SK-N-SH (cell line): ENCODE measurements around the gene HEATR3.

ENCODE experiments used
- CHD2 ChIP-seq: fragments of 150-350 bp; IDR thresholded peaks from 2 replicates; pipeline ENCODE4 v1.6.1; 2018; ENCODE audit warnings: low read length; ENCODE audit not compliant: partially characterized antibody
- GABPA ChIP-seq: IDR thresholded peaks from 2 replicates; pipeline ENCODE4 v1.4.0; 2012; ENCODE audit warnings: low read depth, mild to moderate bottlenecking
- NRF1 ChIP-seq: IDR thresholded peaks from 2 replicates; pipeline ENCODE4 v1.6.1; 2012; ENCODE audit warnings: low read depth, mild to moderate bottlenecking, low read length
- PBX3 ChIP-seq: IDR thresholded peaks from 2 replicates; pipeline ENCODE4; 2012
- POLR2AphosphoS5 ChIP-seq: IDR thresholded peaks from 2 replicates; pipeline ENCODE4 v1.6.1; 2012; ENCODE audit warnings: low read depth, low read length
- TAF1 ChIP-seq: IDR thresholded peaks from 2 replicates; pipeline ENCODE4 v1.6.1; 2012; ENCODE audit warnings: low read depth, mild to moderate bottlenecking, low read length, moderate library complexity, borderline replicate concordance
- TEAD4 ChIP-seq: IDR thresholded peaks from 2 replicates; pipeline ENCODE4 v1.4.0; 2012; ENCODE audit warnings: mild to moderate bottlenecking, borderline replicate concordance; ENCODE audit not compliant: insufficient read depth
- USF2 ChIP-seq: fragments of 150-350 bp; IDR thresholded peaks from 2 replicates; pipeline ENCODE4 v1.6.1; 2017; ENCODE audit warnings: antibody characterized with exemption, low read length, low read depth, borderline replicate concordance
- TF ChIP-seq, protein P1 (sequence below): IDR thresholded peaks from 2 replicates; pipeline ENCODE4 v1.4.0; 2012; ENCODE audit warnings: low read depth, borderline replicate concordance
- TF ChIP-seq, protein P2 (sequence below): fragments of 200-600 bp; sonication (generic); IDR thresholded peaks from 2 replicates; pipeline ENCODE4 v1.6.1; 2017; ENCODE audit warnings: antibody characterized with exemption, mild to moderate bottlenecking, moderate library complexity

DNA sequence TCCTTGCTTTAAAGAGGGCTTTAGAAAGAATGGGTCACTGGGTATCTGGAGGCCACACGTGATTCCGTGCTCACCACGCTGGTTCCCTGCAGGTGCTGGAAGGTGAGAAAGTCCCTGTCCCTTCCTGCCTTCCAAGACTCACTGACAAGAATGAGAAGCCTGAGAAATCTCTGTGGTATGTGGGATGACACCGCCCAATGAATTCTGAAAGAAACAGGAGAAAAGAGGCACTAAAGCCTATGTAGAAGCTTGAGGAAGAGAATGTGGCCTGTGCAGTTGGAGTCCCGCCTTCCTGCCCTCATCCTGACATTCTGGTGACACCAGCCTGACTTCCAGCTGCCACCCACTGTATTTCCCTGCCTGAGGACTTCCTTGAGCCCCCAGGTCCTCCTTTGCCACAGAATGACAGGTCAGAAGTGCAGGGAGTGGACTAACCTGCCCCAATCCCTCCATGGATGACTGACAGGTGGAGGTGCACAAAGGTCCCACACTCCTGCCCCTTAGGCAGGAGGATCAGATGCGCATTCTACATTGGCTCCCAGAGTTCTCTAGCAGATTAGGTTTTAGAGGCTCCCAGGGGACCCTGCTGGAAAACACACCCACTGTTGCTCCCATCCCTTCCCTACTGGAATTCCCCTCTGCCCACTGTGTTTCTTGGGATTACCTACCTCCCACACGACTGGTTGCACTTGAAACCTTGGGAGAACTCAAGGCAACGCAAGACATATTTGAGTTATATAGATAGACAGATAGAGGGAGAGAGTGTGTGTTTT, 48.8 kb downstream of the HEATR3 start:
- TF ChIP-seq TAF1 (no peak), POLR2AphosphoS5 (no peak), PBX3 (no peak), NRF1 (no peak), TEAD4 (no peak), USF2 (no peak), GABPA (no peak), CHD2 (no peak)
- TF ChIP-seq, protein P1, sequence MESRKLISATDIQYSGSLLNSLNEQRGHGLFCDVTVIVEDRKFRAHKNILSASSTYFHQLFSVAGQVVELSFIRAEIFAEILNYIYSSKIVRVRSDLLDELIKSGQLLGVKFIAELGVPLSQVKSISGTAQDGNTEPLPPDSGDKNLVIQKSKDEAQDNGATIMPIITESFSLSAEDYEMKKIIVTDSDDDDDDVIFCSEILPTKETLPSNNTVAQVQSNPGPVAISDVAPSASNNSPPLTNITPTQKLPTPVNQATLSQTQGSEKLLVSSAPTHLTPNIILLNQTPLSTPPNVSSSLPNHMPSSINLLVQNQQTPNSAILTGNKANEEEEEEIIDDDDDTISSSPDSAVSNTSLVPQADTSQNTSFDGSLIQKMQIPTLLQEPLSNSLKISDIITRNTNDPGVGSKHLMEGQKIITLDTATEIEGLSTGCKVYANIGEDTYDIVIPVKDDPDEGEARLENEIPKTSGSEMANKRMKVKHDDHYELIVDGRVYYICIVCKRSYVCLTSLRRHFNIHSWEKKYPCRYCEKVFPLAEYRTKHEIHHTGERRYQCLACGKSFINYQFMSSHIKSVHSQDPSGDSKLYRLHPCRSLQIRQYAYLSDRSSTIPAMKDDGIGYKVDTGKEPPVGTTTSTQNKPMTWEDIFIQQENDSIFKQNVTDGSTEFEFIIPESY = no peak
- TF ChIP-seq, protein P2, sequence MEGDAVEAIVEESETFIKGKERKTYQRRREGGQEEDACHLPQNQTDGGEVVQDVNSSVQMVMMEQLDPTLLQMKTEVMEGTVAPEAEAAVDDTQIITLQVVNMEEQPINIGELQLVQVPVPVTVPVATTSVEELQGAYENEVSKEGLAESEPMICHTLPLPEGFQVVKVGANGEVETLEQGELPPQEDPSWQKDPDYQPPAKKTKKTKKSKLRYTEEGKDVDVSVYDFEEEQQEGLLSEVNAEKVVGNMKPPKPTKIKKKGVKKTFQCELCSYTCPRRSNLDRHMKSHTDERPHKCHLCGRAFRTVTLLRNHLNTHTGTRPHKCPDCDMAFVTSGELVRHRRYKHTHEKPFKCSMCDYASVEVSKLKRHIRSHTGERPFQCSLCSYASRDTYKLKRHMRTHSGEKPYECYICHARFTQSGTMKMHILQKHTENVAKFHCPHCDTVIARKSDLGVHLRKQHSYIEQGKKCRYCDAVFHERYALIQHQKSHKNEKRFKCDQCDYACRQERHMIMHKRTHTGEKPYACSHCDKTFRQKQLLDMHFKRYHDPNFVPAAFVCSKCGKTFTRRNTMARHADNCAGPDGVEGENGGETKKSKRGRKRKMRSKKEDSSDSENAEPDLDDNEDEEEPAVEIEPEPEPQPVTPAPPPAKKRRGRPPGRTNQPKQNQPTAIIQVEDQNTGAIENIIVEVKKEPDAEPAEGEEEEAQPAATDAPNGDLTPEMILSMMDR = no peak
